Measurements from ENCODE around the gene ZSCAN32.

DNA sequence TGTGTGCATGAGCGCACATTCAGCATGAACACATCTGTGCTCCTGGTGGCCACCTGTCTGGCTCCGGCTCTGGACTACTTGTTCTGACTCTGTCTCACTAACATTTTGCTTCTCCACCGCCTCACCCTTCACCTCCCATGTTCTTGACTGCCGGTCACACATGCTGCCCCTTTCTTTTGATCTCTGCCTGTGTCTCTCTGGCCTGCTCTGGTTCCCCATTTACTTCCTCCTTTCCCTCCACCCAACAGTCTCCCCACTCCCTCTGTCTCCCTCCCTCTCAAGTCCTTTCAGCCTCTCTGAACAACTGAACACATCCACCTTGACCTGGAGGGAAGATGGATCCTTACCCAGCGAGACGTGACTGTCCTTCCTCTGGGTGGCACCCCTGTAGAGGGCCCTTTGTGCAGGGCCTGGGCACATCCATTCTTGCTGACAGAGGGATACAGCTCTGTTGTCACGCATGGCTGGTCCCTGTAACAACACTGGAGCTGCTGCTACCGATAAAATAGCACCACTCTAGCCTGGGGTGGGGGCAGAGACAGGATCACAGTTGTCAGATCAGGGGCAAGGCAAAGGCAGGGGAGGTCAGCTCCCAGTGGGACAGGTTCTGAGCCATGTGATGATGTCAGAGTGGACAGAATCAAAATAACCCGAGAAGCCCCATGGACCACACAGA is 11.0 kb downstream of the ZSCAN32 start:
- no peak for TF ChIP-seq TAF7 (optimal IDR thresholded peaks at IDR 0.05; ENCODE audit: borderline replicate concordance, low read depth, low read length)
- no peak for TF ChIP-seq SIX5 (IDR thresholded peaks at IDR 0.05; ENCODE audit: low read depth, low read length)
- no peak for TF ChIP-seq MAFK (IDR thresholded peaks at IDR 0.05; ENCODE audit: low read depth, low read length)
- TF ChIP-seq, protein P1, sequence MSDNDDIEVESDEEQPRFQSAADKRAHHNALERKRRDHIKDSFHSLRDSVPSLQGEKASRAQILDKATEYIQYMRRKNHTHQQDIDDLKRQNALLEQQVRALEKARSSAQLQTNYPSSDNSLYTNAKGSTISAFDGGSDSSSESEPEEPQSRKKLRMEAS (IDR thresholded peaks at IDR 0.05), result no peak
- no peak for TF ChIP-seq EP300 (IDR thresholded peaks at IDR 0.05; ENCODE audit: borderline replicate concordance in 1 of 2, low read depth in 2 of 2, low read length in 2 of 2)
- no peak for TF ChIP-seq EZH2 (IDR thresholded peaks at IDR 0.05; ENCODE audit: low read depth, low read length, severe bottlenecking)
- TF ChIP-seq POLR2A (IDR thresholded peaks at IDR 0.05; ENCODE audit: control extremely low read depth in 1 of 2, low read depth in 2 of 2, low read length in 2 of 2), result no peak

Measured in H1 (cell line).